NCI-H748 (cell line): ENCODE data around the gene CTSS.
A peak's percentile ranks its signal among the peaks of the same experiment; 100 is the strongest.

Experiments used
- DNase-seq: peaks from one replicate; lab custom pipeline; 2025; ENCODE audit not compliant: unreplicated experiment; lab: John Stamatoyannopoulos, UW

Gene CTSS

DNA sequence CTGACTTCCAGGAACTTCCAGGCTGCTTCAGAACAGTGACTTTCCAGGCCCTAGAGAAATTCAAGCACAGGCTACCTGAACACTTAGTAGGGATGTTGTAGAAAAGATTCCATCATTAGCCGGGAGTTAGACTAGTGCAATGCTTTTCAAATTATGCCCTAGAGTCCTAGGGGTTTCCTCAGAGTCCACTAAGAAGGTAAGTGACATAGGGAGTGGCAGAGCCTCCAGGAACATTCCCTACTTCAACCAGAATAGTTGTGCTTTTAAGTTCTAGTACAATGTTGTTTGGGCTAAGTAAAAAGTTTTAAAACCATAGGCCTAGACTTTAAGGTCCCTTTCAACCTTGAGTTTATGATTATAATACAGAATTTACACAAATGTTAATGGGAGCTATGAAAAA is 59.5 kb downstream of the CTSS start:
- no peak for DNase-seq

DNA sequence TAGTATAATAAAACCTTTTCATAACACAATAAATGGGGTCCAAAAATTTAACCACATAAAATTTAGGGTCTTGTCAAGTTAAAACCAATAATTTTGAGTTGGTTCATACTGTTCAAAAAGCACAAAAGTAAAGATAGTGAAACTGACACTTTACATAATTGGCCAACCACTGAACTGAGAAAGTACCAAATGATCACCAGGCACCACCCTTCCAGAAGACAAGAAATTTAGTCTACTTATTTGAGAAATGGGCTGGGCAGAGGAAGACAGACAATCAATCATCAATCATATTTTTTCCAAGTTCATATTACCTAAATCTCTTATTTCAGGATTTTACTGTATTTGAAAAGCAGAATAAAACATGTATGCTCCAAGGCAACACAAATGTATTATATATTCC is 62.2 kb downstream of the CTSS start:
- DNase-seq = no peak

DNA sequence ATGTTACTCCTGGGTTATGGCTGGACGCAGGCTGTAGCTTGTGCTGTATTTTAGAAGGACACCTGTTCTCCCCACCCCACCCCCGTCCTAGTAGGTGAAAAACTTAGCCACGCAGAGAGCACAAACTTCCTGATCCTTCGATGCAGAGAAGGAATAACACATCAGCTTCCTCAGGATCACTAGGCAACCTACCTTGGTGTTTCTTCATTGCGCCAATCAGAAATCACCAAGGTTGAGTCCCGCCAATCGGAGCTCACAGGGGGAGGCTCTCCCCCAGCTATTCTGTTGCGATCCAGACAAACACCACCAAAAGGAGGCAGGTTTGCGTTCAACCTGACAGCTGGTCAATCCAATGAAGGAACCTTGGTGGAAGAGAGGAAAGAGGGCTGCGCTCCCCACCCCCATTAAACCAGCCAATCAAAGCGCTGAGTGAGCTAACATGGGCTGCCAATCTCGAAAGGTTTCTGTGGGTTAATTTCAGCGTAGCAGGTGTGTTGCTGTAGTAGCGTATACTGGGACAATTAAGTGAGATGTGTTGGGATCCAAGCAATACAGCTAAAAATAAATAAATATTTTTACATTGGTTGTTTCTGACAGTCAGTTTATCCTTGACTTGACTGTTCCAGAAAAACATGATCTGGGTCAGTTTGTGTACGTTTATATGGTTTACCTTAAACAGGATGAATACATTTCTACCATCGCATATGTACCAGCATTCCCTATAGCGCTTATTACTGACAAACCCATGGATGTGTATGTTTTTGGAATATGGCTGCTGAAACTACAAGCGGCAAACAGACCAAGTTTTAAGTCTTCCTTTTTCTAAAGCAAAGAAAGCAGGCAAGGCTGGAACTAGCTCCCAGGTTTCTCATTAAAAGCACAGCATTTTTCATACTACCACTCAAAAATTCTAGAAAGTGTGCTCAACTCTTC is 68.3 kb downstream of the CTSS start, which contains the start of gene GOLPH3L:
TSS of gene GOLPH3L (minus strand) at position 160 of the 933 bp plus-strand sequence. CDS start 2,316 bp downstream, outside the sequence.
- DNase-seq = peak; percentile 99

DNA sequence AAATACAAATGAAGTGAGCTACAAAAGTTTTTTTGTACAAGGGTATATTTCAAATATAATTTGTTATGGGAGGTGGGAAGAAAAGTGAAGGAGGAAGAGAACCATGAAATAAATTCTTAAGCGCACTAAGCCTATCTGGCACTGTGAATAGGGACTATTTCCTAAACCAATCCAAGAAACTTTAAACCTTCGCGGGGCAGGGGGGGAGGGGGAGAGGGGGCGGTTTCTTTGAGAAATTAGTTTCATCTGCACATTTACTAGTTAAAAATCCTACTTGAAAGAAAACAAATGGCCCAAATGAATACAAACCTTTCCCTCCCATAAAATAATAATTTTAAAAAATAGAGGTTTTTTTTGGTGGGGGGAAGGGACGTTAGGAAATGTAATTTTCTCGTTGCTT is 69.0 kb downstream of the CTSS start:
- DNase-seq = no peak

DNA sequence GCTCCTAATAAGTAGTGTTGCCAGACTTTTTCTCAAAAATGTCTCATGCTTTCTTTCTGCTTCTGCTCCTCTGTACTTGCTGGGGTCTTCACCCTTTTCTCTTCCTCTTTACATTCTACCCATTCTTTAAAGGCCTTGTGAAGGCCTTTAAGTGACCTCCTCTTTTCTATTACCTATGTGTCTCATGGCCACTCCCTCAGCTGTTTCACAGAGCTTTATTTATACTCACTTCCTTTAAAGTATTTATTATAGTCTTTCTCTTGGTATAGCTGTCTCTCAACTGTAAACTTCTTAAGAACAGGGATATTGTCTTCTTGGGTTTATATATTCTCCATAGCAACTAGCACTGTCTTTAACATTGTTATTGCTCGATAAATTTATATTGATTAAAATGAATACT is 69.4 kb downstream of the CTSS start:
- no peak for DNase-seq

DNA sequence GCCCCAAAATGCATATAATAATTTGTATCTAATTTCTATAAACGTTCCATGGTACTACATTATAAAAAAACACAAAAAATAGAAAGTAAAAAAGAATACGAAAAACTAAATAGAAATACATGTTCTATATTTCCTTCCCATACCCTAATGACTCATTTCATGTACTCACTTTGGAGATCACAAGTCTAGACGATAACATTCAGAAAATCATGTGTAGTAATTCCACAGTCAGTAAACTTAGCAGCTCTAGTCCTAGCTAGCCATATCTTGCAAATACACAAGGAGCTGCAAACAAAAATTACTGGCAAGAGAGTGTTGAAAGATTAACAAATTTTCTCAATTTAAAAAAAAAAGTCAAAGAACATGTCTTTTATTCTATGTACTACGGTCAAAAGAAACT is 70.0 kb downstream of the CTSS start:
- no peak for DNase-seq

DNA sequence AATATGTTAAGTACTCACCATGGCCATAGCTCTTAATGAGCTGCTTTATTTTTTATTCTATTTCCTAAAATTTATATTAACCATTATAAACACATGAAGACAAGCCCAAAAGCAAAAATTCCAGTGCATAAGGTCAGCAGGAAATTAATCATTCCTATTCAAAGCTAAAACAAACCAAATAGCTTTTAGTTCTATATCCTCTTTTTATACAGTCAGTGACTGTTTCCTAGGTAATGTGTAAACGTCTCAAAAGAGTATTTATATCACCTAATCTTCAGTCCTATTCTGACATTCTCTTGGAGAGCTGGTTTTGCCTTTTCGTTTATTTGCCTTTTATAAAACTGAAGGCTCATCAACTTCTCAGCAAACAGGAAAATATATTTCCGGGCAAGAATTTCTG is 72.9 kb downstream of the CTSS start:
- DNase-seq = no peak

DNA sequence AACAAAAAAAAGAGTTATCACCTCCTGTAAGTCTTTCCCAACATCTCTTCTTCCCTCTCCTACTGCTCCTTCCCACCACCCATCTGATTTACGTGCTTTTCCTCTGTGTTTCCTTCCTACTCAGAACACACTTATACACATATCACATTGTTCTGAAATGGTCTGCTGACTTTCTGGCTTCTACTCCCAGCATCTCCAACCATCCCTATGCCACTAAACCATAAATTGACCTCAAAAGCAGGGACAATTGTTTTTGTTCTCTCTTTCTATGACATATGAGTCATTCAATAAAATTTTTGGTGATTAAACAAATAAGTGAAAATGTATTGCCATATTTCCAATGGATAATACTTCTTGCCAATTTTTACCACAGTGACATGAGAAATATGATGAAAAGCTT is 76.8 kb downstream of the CTSS start:
- no peak for DNase-seq

DNA sequence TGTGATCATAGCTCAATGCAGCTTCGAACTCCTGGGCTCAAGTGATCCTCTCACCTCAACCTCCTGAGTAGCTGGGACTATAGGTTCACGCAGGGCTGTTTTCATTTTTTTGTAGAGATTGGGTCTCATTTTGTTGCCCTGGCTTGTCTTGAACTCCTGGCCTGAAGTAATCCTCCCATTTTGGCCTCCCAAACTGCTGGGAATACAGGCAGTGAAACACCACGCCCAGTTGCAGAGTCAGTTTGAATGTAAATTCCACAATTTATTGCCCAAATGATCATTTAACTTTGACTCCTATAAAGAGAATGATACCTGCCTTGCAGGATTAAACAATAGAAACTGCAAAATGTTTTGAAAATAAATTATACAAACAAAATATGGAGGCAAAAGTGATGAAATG is 79.3 kb downstream of the CTSS start:
- no peak for DNase-seq

DNA sequence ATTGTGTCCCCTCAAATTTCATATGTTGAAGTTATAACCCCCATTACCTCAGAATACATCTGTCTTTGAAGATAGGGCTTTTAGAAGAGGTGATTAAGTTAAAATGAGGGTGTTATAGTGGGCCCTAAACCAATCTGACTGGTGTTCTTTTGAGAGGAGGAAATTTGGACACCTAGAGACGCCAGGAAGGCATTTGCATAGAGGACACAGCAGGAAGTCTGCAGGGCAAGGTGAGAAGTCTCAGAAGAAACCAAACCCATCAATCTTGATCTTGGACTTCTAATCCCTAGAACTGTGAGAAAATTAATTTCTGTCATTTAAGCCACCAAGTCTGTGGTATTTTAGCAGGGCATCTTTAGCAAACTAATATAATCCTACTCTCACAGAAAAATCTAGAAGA is 81.7 kb downstream of the CTSS start:
- no peak for DNase-seq
